ENCODE data around the gene NAALADL1. TPM values are rescaled to one million over a fixed set of nuclear protein-coding genes. Genes with fewer than 3 reads are reported as not detected.

The NAALADL1 gene
- total and polyA plus RNA-seq, 9 of the 15 experiments (the other 6 are each of a cell fraction or from before 2014, with no cell fraction given): 0.06 to 0.72 (median 0.22) TPM; not detected in 4

DNA sequence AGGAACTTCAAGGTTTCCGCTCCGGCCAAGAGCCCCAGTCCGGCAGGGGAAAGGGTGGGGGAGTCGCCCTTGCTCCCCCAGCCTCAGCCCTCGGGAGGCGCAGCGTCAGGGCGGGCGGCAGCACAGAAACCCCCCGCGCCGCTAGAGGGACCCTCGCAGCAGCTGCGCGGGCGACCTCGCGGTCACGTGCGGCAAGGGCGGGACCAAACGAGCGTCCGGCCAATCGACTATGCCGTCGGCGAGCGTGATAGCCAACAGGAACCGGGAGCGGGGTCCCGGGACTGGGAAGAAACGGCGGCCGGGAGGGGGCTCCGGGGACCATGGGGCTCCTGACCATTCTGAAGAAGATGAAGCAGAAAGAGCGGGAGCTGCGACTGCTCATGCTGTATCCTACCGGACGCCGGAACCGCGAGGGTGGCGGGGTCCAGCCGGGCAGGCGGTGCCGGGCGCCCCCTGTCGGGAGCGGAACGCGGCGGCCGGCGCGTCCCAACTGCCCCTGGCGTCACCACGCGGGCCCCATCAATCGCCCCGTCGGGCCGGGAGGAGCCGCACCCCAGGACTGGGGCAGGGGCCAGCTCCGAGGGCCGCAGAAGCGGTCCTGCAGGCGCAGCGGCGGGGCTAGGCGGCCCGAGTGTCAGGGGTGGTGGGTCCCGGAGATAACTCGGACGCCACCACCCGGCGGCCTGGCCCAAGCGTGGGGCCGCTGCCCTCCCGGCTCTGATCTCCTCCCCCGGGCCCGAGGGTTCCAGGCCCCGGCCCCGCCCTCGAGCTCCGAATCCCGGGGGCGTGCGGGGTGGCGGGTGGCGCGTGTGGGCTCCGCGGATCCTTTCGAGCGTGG, 44.2 kb downstream of the NAALADL1 start, which contains the start of gene ARL2 (continued):
- TF ChIP-seq, protein P1, sequence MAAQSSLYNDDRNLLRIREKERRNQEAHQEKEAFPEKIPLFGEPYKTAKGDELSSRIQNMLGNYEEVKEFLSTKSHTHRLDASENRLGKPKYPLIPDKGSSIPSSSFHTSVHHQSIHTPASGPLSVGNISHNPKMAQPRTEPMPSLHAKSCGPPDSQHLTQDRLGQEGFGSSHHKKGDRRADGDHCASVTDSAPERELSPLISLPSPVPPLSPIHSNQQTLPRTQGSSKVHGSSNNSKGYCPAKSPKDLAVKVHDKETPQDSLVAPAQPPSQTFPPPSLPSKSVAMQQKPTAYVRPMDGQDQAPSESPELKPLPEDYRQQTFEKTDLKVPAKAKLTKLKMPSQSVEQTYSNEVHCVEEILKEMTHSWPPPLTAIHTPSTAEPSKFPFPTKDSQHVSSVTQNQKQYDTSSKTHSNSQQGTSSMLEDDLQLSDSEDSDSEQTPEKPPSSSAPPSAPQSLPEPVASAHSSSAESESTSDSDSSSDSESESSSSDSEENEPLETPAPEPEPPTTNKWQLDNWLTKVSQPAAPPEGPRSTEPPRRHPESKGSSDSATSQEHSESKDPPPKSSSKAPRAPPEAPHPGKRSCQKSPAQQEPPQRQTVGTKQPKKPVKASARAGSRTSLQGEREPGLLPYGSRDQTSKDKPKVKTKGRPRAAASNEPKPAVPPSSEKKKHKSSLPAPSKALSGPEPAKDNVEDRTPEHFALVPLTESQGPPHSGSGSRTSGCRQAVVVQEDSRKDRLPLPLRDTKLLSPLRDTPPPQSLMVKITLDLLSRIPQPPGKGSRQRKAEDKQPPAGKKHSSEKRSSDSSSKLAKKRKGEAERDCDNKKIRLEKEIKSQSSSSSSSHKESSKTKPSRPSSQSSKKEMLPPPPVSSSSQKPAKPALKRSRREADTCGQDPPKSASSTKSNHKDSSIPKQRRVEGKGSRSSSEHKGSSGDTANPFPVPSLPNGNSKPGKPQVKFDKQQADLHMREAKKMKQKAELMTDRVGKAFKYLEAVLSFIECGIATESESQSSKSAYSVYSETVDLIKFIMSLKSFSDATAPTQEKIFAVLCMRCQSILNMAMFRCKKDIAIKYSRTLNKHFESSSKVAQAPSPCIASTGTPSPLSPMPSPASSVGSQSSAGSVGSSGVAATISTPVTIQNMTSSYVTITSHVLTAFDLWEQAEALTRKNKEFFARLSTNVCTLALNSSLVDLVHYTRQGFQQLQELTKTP (IDR thresholded peaks at IDR 0.05; ENCODE audit: low read depth in 1 of 2, partially characterized antibody in 2 of 2): no peak
- TF ChIP-seq NFATC3 (IDR thresholded peaks at IDR 0.05) (no peak), FOS (IDR thresholded peaks at IDR 0.05; ENCODE audit: extremely low read depth, insufficient read length) (peak; percentile 77), SMARCE1 (IDR thresholded peaks at IDR 0.05) (no peak), CBX5 (IDR thresholded peaks at IDR 0.05; ENCODE audit: borderline replicate concordance, low read depth) (0 out of 2 replicates have a peak, but pooled peaks have one; percentile 10), ZNF77 (CRISPR knock-in tag; IDR thresholded peaks at IDR 0.05) (no peak), BHLHE40 (IDR thresholded peaks at IDR 0.05; ENCODE audit: low read length) (peak; percentile 99), ZNF717 (CRISPR knock-in tag; IDR thresholded peaks at IDR 0.05) (no peak), NELFE (IDR thresholded peaks at IDR 0.05; ENCODE audit: insufficient read depth, insufficient read length) (no peak), BCOR (IDR thresholded peaks at IDR 0.05) (no peak), NCOA1 (IDR thresholded peaks at IDR 0.05; ENCODE audit: low read depth) (peak; percentile 67; the same call in 1 of the 2 replicates), MTA3 (IDR thresholded peaks at IDR 0.05; ENCODE audit: borderline replicate concordance) (peak; percentile 64; the same call in 1 of the 2 replicates), TRIM28 (IDR thresholded peaks at IDR 0.05) (peak; percentile 56; the same call in 1 of the 2 replicates), OTX1 (CRISPR knock-in tag; IDR thresholded peaks at IDR 0.05) (peak; percentile 25; the same call in 1 of the 2 replicates), JUNB (CRISPR knock-in tag; conservative IDR thresholded peaks at IDR 0.05) (no peak)
- TF ChIP-seq, protein P2, sequence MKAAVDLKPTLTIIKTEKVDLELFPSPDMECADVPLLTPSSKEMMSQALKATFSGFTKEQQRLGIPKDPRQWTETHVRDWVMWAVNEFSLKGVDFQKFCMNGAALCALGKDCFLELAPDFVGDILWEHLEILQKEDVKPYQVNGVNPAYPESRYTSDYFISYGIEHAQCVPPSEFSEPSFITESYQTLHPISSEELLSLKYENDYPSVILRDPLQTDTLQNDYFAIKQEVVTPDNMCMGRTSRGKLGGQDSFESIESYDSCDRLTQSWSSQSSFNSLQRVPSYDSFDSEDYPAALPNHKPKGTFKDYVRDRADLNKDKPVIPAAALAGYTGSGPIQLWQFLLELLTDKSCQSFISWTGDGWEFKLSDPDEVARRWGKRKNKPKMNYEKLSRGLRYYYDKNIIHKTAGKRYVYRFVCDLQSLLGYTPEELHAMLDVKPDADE (conservative IDR thresholded peaks at IDR 0.05; ENCODE audit: control insufficient read depth, low read depth, low read length): 0 out of 2 replicates have a peak, but pooled peaks have one; percentile 56
- TF ChIP-seq, protein P3, sequence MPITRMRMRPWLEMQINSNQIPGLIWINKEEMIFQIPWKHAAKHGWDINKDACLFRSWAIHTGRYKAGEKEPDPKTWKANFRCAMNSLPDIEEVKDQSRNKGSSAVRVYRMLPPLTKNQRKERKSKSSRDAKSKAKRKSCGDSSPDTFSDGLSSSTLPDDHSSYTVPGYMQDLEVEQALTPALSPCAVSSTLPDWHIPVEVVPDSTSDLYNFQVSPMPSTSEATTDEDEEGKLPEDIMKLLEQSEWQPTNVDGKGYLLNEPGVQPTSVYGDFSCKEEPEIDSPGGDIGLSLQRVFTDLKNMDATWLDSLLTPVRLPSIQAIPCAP (CRISPR knock-in tag; IDR thresholded peaks at IDR 0.05; ENCODE audit: borderline replicate concordance): no peak
- TF ChIP-seq, protein P4, sequence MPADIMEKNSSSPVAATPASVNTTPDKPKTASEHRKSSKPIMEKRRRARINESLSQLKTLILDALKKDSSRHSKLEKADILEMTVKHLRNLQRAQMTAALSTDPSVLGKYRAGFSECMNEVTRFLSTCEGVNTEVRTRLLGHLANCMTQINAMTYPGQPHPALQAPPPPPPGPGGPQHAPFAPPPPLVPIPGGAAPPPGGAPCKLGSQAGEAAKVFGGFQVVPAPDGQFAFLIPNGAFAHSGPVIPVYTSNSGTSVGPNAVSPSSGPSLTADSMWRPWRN (IDR thresholded peaks at IDR 0.05; ENCODE audit: low read depth): no peak
- TF ChIP-seq, protein P5, sequence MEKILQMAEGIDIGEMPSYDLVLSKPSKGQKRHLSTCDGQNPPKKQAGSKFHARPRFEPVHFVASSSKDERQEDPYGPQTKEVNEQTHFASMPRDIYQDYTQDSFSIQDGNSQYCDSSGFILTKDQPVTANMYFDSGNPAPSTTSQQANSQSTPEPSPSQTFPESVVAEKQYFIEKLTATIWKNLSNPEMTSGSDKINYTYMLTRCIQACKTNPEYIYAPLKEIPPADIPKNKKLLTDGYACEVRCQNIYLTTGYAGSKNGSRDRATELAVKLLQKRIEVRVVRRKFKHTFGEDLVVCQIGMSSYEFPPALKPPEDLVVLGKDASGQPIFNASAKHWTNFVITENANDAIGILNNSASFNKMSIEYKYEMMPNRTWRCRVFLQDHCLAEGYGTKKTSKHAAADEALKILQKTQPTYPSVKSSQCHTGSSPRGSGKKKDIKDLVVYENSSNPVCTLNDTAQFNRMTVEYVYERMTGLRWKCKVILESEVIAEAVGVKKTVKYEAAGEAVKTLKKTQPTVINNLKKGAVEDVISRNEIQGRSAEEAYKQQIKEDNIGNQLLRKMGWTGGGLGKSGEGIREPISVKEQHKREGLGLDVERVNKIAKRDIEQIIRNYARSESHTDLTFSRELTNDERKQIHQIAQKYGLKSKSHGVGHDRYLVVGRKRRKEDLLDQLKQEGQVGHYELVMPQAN (IDR thresholded peaks at IDR 0.05; ENCODE audit: borderline replicate concordance): peak; percentile 85

All from K562 (cell line).